ENCODE measurements around the gene PKNOX2. TPM values are rescaled to one million over a fixed set of nuclear protein-coding genes. Genes with fewer than 3 reads are reported as not detected.

The PKNOX2 gene
- total RNA-seq, 3 donors from 2014 or later (not counting 1 experiment from before 2014, with no cell fraction given): not detected

- WGBS (ENCODE audit: insufficient coverage): 90% methylated on average over 10 of the region's 10 CpGs
- no peak overlapping the region for H3K27ac Mint-ChIP-seq
- H3K36me3 Mint-ChIP-seq: no peaks in the 10 kb centered on the region
- no peak overlapping the region for H3K4me3 Mint-ChIP-seq
- intact Hi-C loops (cut with micrococcal nuclease): no loop called here
- no peaks in the 10 kb centered on the region for H3K9me3 Mint-ChIP-seq
- no peak for TF ChIP-seq CTCF (IDR thresholded peaks at IDR 0.05)
- Histone ChIP-seq H3K4me1 (ENCODE audit: control insufficient read depth, insufficient read depth, low read length) (no peaks in the 10 kb centered on the region), H3K4me3 (ENCODE audit: low read length) (no peak overlapping the region), H3K27me3 (ENCODE audit: control insufficient read depth, insufficient read depth, low read length) (no peaks in the 10 kb centered on the region), H3K36me3 (ENCODE audit: control insufficient read depth, insufficient read depth, low read length) (no peaks in the 10 kb centered on the region), H3K9me3 (ENCODE audit: control insufficient read depth, insufficient read depth, low read length) (no peaks in the 10 kb centered on the region), H3K27ac (ENCODE audit: low read length) (no peak overlapping the region)
- peaks cover 4 to 26% of the 10 kb centered on the region in 2 donors for H3K27me3 Mint-ChIP-seq (ENCODE audit: low read depth in 2 of 2)
- no peaks in the 10 kb centered on the region for H3K4me1 Mint-ChIP-seq
- ATAC-seq: no peak
- DNase-seq: no peak
These were observed 119.8 kb downstream of the PKNOX2 start for GRCh38 chr11:125284245-125284850.

- H3K4me3 ChIP-seq (ENCODE audit: low read length): no peak overlapping the region
- DNase-seq (no peak), ATAC-seq (no peak)
- no peaks in the 10 kb centered on the region for H3K36me3 ChIP-seq (ENCODE audit: control insufficient read depth, insufficient read depth, low read length)
- H3K4me1 ChIP-seq (ENCODE audit: control insufficient read depth, insufficient read depth, low read length): no peaks in the 10 kb centered on the region
- no peak for TF ChIP-seq CTCF (IDR thresholded peaks at IDR 0.05)
- Mint-ChIP-seq H3K4me3 (no peak overlapping the region), H3K9me3 (no peaks in the 10 kb centered on the region), H3K27ac (no peak overlapping the region), H3K27me3 (ENCODE audit: low read depth in 2 of 2) (peaks cover 4 to 26% of the 10 kb centered on the region in 2 donors), H3K36me3 (no peaks in the 10 kb centered on the region), H3K4me1 (no peaks in the 10 kb centered on the region)
- no peak overlapping the region for H3K27ac ChIP-seq (ENCODE audit: low read length)
- H3K9me3 ChIP-seq (ENCODE audit: control insufficient read depth, insufficient read depth, low read length): no peaks in the 10 kb centered on the region
- 93% methylated on average over 7 of the region's 7 CpGs for WGBS (ENCODE audit: insufficient coverage)
- no peaks in the 10 kb centered on the region for H3K27me3 ChIP-seq (ENCODE audit: control insufficient read depth, insufficient read depth, low read length)
- intact Hi-C loops (cut with micrococcal nuclease): no loop called here
These were observed 121.3 kb downstream of the PKNOX2 start for GRCh38 chr11:125285844-125286243.

GRCh38 chr11:125286486-125286885 lies 121.9 kb downstream of the PKNOX2 start:
- H3K9me3 Mint-ChIP-seq: no peaks in the 10 kb centered on the region
- H3K27ac ChIP-seq (ENCODE audit: low read length): no peak overlapping the region
- intact Hi-C loops (cut with micrococcal nuclease): no loop called here
- H3K4me3 ChIP-seq (ENCODE audit: low read length): no peak overlapping the region
- ATAC-seq: no peak
- H3K27me3 ChIP-seq (ENCODE audit: control insufficient read depth, insufficient read depth, low read length): no peaks in the 10 kb centered on the region
- 80% methylated on average over 8 of the region's 8 CpGs for WGBS (ENCODE audit: insufficient coverage)
- no peak overlapping the region for H3K27ac Mint-ChIP-seq
- DNase-seq: no peak
- H3K4me1 Mint-ChIP-seq: no peaks in the 10 kb centered on the region
- peaks cover 4 to 24% of the 10 kb centered on the region in 2 donors for H3K27me3 Mint-ChIP-seq (ENCODE audit: low read depth in 2 of 2)
- no peaks in the 10 kb centered on the region for H3K9me3 ChIP-seq (ENCODE audit: control insufficient read depth, insufficient read depth, low read length)
- H3K4me1 ChIP-seq (ENCODE audit: control insufficient read depth, insufficient read depth, low read length): no peaks in the 10 kb centered on the region
- TF ChIP-seq CTCF (IDR thresholded peaks at IDR 0.05): no peak
- no peaks in the 10 kb centered on the region for H3K36me3 Mint-ChIP-seq
- H3K36me3 ChIP-seq (ENCODE audit: control insufficient read depth, insufficient read depth, low read length): no peaks in the 10 kb centered on the region
- H3K4me3 Mint-ChIP-seq: no peak overlapping the region

Measured in natural killer cell (primary cell).